Body of pancreas (tissue), 4 donors: ENCODE data around the gene GJD2.

Experiments
- POLR2A ChIP-seq, 3 donors: fragments of 450-650 bp; IDR thresholded peaks; one replicate each; pipeline ENCODE4 v1.6.1; 2016; ENCODE audit warnings: antibody characterized with exemption in 3 of 3, mild to moderate bottlenecking in 2 of 3
- TF ChIP-seq, protein P1 (sequence below), 7 experiments: fragments of 450-650 bp in 4 of 7; fragments of 200-600 bp in 3 of 7; sonication (generic) in 3 of 7; IDR thresholded peaks; one replicate each; pipeline ENCODE4 v1.5.1; 2016 to 2019; ENCODE audit warnings: antibody characterized with exemption in 7 of 7

DNA sequence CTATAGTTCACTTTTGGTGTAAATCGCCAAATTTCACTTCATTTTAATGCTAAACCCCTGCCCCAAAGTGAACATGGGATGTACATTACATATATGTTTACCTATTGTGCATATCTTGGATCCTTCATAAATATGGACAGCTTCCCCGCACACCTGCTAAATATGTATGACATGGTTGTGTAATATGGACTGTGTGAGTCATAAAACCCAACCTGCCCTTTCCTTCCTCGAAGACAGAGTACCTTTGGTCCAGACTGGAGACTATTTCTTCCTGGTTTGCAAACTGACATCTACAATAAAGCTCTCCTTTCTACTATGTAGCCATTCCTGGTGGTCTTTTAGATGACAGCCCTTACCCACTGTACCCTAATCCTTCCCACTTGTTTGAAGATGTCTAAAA lies 28.1 kb upstream of the GJD2 start:
- TF ChIP-seq, protein P1, sequence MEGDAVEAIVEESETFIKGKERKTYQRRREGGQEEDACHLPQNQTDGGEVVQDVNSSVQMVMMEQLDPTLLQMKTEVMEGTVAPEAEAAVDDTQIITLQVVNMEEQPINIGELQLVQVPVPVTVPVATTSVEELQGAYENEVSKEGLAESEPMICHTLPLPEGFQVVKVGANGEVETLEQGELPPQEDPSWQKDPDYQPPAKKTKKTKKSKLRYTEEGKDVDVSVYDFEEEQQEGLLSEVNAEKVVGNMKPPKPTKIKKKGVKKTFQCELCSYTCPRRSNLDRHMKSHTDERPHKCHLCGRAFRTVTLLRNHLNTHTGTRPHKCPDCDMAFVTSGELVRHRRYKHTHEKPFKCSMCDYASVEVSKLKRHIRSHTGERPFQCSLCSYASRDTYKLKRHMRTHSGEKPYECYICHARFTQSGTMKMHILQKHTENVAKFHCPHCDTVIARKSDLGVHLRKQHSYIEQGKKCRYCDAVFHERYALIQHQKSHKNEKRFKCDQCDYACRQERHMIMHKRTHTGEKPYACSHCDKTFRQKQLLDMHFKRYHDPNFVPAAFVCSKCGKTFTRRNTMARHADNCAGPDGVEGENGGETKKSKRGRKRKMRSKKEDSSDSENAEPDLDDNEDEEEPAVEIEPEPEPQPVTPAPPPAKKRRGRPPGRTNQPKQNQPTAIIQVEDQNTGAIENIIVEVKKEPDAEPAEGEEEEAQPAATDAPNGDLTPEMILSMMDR (IDR thresholded peaks at IDR 0.05) = no peak
- no peak for TF ChIP-seq POLR2A (IDR thresholded peaks at IDR 0.05)
